Right lobe of liver (tissue), 6 donors: ENCODE measurements around the gene ARL13A. TPM values are rescaled to one million over a fixed set of nuclear protein-coding genes. Genes with fewer than 3 reads are reported as not detected.

Source experiments
- ATAC-seq, 4 donors: fragments of 200-7000 bp; cut with Tn5 transposase; one replicate each; pipeline ENCODE4 v1.9.1; 2020; ENCODE audit warnings: mild to moderate bottlenecking in 4 of 4, moderate library complexity in 4 of 4
- DNase-seq, 3 donors: peaks; one replicate each; pipeline ENCODE4 v3.0.0-alpha.2; 2020
- H3K27ac ChIP-seq, 3 donors: fragments of 200-600 bp; one replicate each; pipeline ENCODE4 v1.8.0; 2022
- H3K27me3 ChIP-seq, 2 donors: fragments of 200-600 bp; one replicate each; pipeline ENCODE4 v1.8.0; 2022
- H3K36me3 ChIP-seq, 4 donors: fragments of 200-600 bp; sonication (generic) in 1 of 4; one replicate each; pipeline versions ENCODE4 v1.5.1 to v1.8.0; 2017 to 2022; ENCODE audit warnings: control low read depth in 1 of 4
- H3K4me1 ChIP-seq, 4 donors: fragments of 200-600 bp; sonication (generic) in 1 of 4; one replicate each; pipeline versions ENCODE4 v1.5.1 to v1.8.0; 2017 to 2022; ENCODE audit warnings: control low read depth in 1 of 4
- H3K4me3 ChIP-seq, 3 donors: fragments of 200-600 bp; one replicate each; pipeline ENCODE4 v1.8.0; 2022
- H3K9me3 ChIP-seq, 4 donors: fragments of 200-600 bp; sonication (generic) in 1 of 4; one replicate each; pipeline versions ENCODE4 v1.5.1 to v1.8.0; 2017 to 2022; ENCODE audit warnings: control low read depth in 1 of 4
- POLR2A ChIP-seq: fragments of 450-650 bp; IDR thresholded peaks from one replicate; pipeline ENCODE4 v1.6.1; 2017; ENCODE audit warnings: antibody characterized with exemption, mild to moderate bottlenecking
- WGBS: methylation state at CpG from one replicate; pipeline ENCODE4 v1.1.6; 2018; ENCODE audit warnings: low coverage, low lambda C conversion rate; ENCODE audit not compliant: insufficient coverage; ENCODE audit errors: missing lambda C conversion rate; 5-methylcytosine and 5-hydroxymethylcytosine counted together
- intact Hi-C, 2 donors: fragments of 100-400 bp; cut with DNase I; formaldehyde crosslinking; loops; one replicate each; pipeline versions ENCODE4 v1.11.2 to v1.14.1; 2022
- long read RNA-seq: library from polyadenylated mRNA; unstranded; transcript quantifications from one replicate; pipeline ENCODE4 v2.0.0, GENCODE V29; 2019
- total RNA-seq, 6 experiments: library from RNA; depleted of rRNA in 2 of 6; stranded (reverse); fragments of >200 nt in 2 of 6; fragmentation: NEBNext Ultra II Directional in 3 of 6; extraction: Animal tissue kit (Norgen Biotek cat#: 25700) in 3 of 6; gene quantifications; one replicate each; pipeline versions ENCODE4 v1.1.0 to v1.2.4, GENCODE V29; 2016 to 2023
- TF ChIP-seq, protein P1 (sequence below), 4 donors: fragments of 200-600 bp in 3 of 4; fragments of 450-650 bp in 1 of 4; IDR thresholded peaks; one replicate each; pipeline versions ENCODE4 v1.5.1 to v1.8.0; 2016 to 2022; ENCODE audit warnings: antibody characterized with exemption in 4 of 4, mild to moderate bottlenecking in 2 of 4
- donor health status: DM: no; HTN: yes; CAD: no.
- donor health status: DM: no; HTN: no; CAD: no.
- donor health status: DM: no; HTN: no; CAD: no.
- donor health status: DM: no; HTN: yes; CAD: no.
- donor health status: DM: no; HTN: yes; CAD: no.

Gene ARL13A
- total RNA-seq = not detected
- long read RNA-seq = 0 reads

DNA sequence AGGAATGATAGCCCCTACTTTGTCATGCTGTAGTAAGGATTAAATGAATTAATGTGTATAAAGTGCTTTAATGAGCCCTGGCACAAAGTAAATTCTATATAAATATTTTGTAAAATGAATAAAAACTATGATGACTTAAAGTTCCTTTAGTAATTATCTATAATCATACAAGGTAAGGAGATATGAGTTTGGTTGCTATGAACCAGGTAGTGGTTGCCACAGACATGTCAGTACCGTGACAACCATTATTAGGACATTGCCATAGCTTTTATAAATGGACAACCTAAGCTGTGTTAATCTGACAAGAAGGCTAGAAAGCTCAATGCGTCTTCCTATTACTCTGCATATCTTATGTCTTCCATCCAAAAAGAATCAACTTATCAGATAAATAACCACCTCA, at the start of gene ARL13A:
TSS of gene ARL13A (plus strand) at position 301 of the 400 bp plus-strand sequence. CDS start 3,982 bp downstream, outside the sequence.
- no peaks in the 10 kb centered on the region for H3K36me3 ChIP-seq
- 50% methylated on average over 2 of the region's 2 CpGs for WGBS
- no peak for ATAC-seq
- intact Hi-C loops = no loop called here
- no peaks in the 10 kb centered on the region for H3K9me3 ChIP-seq
- no peak for DNase-seq
- TF ChIP-seq, protein P1, sequence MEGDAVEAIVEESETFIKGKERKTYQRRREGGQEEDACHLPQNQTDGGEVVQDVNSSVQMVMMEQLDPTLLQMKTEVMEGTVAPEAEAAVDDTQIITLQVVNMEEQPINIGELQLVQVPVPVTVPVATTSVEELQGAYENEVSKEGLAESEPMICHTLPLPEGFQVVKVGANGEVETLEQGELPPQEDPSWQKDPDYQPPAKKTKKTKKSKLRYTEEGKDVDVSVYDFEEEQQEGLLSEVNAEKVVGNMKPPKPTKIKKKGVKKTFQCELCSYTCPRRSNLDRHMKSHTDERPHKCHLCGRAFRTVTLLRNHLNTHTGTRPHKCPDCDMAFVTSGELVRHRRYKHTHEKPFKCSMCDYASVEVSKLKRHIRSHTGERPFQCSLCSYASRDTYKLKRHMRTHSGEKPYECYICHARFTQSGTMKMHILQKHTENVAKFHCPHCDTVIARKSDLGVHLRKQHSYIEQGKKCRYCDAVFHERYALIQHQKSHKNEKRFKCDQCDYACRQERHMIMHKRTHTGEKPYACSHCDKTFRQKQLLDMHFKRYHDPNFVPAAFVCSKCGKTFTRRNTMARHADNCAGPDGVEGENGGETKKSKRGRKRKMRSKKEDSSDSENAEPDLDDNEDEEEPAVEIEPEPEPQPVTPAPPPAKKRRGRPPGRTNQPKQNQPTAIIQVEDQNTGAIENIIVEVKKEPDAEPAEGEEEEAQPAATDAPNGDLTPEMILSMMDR (IDR thresholded peaks at IDR 0.05) = no peak
- no peak for TF ChIP-seq POLR2A
- H3K4me3 ChIP-seq = no peak within 1 kb of the TSS
- no peaks in the 10 kb centered on the region for H3K27me3 ChIP-seq
- no peaks in the 10 kb centered on the region for H3K4me1 ChIP-seq
- H3K27ac ChIP-seq = no peak within 1 kb of the TSS

DNA sequence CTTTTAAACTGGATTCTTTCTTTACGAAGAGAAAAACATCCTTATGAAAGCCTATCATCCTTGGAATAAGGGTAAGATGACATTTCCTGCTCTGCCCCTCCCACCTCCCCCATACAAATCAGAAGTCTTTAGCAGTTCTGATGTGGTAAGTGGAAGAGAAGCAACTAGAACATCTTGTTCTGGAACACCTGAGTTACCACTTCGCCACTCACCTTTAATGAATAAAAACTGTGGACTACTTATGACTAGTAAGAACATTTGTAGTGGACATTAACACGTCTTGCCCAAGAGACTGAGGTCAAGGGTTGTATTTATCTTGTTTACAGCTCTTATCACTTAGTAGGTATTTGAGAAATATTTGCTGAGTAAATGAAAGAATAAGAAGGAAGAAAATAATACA, 45.1 kb upstream of the ARL13A start:
- Histone ChIP-seq H3K4me1 (no peaks in the 10 kb centered on the region), H3K9me3 (no peaks in the 10 kb centered on the region), H3K4me3 (no peak overlapping the region), H3K27ac (no peak overlapping the region), H3K36me3 (no peaks in the 10 kb centered on the region), H3K27me3 (no peaks in the 10 kb centered on the region)
- intact Hi-C loops = no loop called here
- TF ChIP-seq POLR2A = no peak
- TF ChIP-seq, protein P1 (IDR thresholded peaks at IDR 0.05) = no peak
- DNase-seq = no peak
- ATAC-seq = no peak
- 42% methylated on average over 3 of the region's 3 CpGs for WGBS

DNA sequence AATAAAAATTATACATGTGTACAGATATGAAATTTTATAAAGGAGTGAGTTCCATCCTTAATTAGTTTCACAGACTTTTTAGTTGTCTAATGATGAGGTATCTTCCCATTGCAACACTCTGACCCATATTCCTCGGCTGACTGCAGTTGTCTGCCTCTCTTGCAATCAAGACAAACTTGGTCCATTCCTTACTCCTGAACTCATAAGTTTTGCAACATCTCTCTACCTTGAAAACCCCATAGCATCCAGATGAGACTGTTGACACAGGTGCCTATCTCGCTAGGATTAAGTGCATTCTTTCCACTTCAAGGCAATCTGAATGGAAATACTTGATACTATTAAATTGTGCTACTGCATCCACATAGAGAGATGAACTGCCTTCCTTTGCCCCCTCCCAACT, 43.1 kb upstream of the ARL13A start:
- Histone ChIP-seq H3K36me3 (no peaks in the 10 kb centered on the region), H3K4me1 (no peaks in the 10 kb centered on the region), H3K9me3 (no peaks in the 10 kb centered on the region), H3K4me3 (no peak overlapping the region), H3K27ac (no peak overlapping the region), H3K27me3 (no peaks in the 10 kb centered on the region)
- WGBS = 48% methylated on average over 2 of the region's 2 CpGs
- intact Hi-C loops = no loop called here
- no peak for DNase-seq
- ATAC-seq = no peak
- TF ChIP-seq POLR2A = no peak
- TF ChIP-seq, protein P1 (IDR thresholded peaks at IDR 0.05) = no peak

DNA sequence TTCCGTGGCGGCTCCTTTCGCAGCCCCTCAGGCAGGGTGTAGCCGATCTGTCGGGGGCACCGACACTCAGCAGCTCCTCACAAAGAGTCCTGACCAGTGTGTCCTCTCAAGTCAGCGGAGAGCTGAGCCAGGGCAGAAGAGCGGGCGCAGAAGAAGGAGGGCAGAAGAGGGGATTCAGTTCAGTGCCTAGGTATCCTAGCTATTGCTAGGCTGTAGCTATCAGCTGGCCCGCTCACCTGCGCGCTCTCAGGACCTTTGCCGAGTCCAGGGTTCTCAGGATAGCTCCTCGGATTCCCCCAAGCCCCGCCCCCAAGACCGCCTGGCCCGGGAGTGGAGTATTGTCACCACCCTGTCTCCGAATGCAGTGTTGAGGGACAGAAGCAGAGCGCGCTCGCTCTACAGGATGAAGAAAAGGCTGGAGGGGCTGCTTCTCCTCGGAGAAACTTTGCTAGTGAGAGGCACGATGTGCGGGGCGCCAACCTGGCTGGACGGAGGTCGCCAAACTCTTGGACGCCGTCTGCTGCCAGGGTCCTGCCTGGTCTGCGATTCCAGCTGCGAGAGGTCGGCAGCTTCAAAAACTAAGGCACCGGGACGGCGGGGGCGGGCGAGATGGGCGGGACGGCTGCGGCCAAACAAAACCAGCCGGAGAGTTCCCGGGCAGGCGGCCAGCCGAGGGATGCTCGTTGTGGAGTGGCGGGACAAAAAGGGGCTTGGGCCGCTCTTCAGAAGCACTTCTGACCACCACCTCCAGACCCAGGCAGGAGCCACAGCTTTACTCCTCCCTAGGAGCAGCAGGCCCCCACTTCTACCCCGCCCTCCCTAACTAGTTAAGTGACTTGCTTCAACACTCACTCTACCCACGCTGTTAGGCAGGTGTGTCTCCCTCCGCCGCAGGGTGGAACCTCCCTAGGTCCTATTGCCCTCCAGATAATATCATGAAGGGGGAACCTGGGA, 40.6 kb upstream of the ARL13A start, which contains the start of gene XKRX:
TSS of gene XKRX (minus strand) at position 258 of the 954 bp plus-strand sequence. CDS start 613 bp downstream, outside the sequence.
- Histone ChIP-seq H3K36me3 (no peaks in the 10 kb centered on the region), H3K4me1 (no peaks in the 10 kb centered on the region), H3K27me3 (no peaks in the 10 kb centered on the region), H3K4me3 (peak within 1 kb of the TSS; percentile 9 to 27 (median 18)), H3K27ac (no peak within 1 kb of the TSS), H3K9me3 (no peaks in the 10 kb centered on the region)
- intact Hi-C loops = no loop called here
- DNase-seq (peak; percentile 44 to 59 (median 45)), ATAC-seq (peak; percentile 55 to 76 (median 60))
- TF ChIP-seq, protein P1 (IDR thresholded peaks at IDR 0.05) = no peak
- no peak for TF ChIP-seq POLR2A
- 19% methylated on average over 20 of the region's 51 CpGs for WGBS
